HuH-7.5 (cell line): ENCODE data around the gene SNRNP48.

Experiments used
- DNase-seq: peaks from one replicate; pipeline ENCODE4 v3.0.0; 2011; ENCODE audit warnings: low spot score

The SNRNP48 gene, protein sequence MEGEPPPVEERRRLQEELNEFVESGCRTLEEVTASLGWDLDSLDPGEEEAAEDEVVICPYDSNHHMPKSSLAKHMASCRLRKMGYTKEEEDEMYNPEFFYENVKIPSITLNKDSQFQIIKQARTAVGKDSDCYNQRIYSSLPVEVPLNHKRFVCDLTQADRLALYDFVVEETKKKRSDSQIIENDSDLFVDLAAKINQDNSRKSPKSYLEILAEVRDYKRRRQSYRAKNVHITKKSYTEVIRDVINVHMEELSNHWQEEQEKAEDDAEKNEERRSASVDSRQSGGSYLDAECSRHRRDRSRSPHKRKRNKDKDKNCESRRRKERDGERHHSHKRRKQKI

DNA sequence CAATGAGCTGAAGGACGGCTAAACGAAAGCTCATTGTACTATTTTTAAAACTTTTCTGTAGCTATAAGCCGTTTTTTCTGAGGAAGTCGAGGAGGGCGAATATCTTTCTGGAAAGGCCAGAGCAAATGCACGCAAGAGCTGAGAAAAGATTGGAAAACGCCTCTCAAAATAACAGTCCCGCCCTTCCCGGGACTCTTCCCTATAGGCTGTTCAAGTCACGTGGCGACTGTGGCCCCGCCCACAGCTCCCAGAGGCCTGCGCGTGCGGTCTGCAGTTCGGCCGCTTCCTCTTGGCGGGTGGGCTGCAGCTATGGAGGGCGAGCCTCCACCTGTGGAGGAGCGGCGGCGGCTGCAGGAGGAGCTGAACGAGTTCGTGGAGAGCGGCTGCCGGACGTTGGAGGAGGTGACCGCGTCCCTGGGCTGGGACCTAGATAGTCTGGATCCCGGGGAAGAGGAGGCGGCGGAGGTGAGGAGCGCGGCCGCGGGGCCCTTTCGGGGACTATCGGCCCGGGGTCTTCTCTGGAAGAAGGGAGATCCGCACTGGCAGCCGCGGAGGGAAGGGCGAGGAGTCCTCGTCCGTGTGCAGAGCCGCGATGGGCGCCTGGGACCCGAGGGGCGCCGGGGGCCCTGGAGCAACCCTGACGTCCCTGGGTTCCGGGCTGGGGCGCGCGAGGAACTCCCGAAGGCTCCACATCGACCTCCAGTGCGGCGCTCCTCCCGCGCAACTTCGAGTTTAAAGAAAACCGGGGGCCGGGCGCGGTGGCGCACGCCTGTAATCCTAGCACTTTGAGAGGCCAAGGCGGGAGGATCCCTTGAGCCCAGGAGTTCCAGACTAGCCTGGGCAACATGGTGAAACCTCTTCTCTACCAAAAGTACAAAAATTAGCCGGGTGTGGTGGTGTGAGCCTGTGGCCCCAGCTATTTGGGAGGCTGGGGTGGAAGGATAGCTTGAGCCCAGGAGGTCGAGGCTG lies at the start of gene SNRNP48:
SNRNP48 (plus strand) TSS at position 250 of the 969 bp plus-strand sequence; CDS start at position 310, 60 bp downstream.
- DNase-seq: peak; percentile 52

DNA sequence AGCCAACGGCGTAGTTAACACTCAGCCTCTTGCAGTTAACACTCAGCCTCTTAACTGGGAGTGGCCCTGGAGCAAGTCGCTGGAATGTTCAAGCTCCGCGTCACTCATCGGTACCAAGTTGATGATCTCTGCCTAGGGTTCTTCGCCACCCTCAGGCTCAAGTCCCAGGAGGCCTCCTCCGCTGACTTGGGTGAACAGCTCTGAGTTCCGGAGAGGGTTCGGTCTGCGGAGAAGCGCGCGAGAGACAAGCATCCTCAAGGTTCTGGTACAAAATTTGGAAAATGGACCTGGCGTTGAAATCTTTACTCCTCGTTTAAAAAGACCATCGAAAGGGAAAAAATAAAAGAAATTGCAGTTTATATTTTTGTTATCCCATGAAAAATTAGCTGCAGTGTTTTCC lies 49.4 kb upstream of the SNRNP48 start:
- no peak for DNase-seq

DNA sequence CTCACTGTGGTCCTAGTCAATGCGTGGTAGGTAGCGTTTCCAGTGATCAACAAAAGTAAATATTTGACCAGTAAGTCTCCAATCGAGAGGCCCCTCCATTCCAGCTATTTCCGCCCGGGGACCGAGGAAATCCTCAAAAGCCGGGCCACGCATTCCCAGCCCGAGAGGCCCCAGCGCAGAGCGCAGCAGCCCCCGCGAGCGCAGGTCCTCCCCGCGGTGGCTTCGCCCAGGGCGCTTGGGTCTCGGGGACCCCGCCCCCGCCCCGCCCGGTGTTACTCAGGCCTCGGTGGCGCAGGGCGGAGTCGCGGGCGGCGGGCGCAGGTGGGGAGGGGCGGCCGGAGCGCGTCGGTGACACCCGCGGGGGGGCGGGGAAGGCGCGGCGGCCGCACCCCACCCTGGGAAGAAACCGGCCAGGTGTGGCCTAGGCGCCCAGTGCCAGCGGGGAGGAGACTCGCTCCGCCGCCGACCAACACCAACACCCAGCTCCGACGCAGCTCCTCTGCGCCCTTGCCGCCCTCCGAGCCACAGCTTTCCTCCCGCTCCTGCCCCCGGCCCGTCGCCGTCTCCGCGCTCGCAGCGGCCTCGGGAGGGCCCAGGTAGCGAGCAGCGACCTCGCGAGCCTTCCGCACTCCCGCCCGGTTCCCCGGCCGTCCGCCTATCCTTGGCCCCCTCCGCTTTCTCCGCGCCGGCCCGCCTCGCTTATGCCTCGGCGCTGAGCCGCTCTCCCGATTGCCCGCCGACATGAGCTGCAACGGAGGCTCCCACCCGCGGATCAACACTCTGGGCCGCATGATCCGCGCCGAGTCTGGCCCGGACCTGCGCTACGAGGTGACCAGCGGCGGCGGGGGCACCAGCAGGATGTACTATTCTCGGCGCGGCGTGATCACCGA lies 48.6 kb upstream of the SNRNP48 start, which contains the start of gene DSP:
DSP (plus strand) TSS at position 497 of the 890 bp plus-strand sequence; CDS start at position 742, 245 bp downstream.
- DNase-seq: peak; percentile 64

DNA sequence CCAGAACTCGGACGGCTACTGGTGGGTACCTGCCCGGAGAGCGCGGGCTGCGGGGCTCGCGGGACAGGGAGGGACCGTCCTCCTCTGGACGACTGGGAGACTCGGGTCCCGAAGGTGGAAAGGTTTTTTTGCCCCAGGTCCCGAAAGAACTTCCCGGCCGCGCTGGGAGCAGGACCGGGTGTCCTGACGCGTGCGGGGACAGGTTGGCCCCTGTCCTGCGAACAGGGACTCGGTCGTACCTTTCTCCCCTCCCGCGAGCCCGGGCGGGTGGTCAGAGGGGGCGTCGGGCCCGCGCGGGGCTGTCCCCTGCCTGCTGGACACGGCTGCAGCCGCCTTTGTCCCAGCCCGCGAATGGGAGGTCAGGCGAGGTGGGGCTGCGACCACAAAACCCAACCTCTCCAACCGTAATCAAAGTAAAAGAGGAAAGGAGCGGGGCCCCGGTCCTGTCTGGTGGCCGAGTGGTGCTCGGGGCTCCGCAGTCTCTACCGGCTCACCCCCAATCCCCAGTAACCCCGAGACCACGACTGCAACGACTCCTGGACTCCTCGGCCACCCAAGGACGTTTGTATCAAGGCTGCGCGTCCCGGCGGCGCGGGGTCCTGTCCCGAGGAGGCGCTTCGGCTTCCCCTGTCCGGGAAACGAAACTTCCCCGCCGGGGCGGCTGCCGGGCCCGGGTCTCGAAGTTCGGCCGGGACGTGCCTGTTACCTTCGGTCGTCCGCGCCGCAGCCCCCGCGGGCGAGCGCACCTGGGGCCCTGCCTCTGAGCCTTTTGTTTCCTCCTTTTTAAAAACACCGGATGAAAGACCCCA lies 47.7 kb upstream of the SNRNP48 start:
- peak; percentile 28 for DNase-seq

DNA sequence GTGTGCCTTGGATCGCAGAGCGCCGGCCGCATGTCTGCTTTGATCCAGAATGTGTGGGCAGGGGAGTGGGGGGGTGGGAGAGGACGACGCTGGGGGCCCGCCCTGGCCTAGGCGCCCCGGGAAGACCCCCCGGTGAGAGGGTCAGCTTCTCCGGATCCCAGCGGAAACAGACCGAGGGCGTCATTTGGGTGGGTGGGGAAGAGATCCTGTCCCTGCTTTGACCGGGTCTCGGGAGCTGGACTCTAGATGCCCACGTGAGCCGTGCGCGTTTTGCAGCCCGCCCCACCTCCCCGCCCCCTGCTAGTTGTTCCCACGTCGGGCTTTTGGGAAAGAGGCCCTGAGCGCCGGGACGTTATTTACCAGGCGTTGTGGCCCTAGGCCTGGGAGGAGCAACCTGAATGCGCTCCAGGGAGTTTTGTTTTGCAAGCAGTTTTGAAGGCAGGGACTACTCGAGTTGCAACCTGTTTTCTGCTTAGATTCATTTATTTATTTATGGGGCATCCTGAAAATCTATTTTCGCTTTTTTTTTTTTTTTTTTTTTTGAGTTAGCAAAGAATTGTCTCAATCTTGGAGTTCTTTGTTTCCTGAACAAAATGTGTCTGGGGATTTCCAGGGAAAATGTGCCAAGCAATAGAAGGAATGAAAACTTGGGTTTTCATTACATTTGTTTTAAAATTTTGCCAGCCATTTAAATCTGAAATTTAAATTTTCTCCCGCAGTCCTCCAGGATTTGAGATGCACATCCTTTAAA lies 46.9 kb upstream of the SNRNP48 start:
- DNase-seq: peak; percentile 73

DNA sequence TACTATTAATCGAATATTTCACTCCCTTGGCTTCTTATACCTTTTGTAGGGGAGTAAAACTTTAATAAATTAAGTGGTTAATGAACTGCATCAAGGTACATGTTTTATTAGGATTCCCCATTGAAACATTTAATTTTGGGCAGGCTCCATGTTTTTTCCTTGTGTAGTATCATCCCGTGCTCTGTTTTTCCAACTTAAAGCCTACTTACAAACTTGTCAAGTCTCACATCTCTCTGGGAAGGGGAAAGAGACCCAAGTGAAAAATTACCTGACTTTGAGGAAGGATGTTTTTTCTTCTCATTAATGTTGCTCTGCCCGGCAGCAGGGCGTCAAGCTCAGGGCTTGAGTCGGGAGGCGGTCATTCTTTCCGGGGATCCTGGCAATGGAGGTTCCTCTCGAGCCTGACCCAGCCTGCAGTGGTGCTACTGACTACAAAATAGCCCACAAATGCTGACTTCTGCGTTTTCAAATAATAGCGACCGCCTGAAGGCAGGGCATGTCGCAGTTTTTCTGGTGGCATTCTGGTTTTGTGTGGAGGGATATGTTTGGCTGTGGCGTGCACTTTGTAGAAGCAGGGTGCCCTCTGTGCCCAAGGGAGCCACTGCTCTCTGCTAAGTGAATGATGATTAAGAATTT lies 46.1 kb upstream of the SNRNP48 start:
- no peak for DNase-seq

DNA sequence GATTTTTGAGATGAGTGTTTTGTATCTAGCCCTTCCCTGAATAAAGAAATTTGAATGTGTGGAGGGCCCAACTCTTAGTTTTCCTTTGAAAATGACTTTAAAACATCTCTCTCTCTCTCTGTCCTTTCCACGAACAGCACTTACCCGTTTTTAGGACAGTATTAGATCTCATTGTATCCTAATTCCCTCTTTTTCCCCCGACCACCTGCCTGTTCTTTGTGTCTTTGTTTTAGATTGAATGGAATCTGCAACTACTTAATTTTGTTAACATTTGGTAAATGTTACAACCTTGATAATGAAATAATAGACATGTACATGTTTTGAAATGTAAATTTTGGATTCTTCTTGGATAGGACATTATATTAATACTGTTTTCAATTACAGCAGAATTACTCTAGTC lies 45.4 kb upstream of the SNRNP48 start:
- no peak for DNase-seq

DNA sequence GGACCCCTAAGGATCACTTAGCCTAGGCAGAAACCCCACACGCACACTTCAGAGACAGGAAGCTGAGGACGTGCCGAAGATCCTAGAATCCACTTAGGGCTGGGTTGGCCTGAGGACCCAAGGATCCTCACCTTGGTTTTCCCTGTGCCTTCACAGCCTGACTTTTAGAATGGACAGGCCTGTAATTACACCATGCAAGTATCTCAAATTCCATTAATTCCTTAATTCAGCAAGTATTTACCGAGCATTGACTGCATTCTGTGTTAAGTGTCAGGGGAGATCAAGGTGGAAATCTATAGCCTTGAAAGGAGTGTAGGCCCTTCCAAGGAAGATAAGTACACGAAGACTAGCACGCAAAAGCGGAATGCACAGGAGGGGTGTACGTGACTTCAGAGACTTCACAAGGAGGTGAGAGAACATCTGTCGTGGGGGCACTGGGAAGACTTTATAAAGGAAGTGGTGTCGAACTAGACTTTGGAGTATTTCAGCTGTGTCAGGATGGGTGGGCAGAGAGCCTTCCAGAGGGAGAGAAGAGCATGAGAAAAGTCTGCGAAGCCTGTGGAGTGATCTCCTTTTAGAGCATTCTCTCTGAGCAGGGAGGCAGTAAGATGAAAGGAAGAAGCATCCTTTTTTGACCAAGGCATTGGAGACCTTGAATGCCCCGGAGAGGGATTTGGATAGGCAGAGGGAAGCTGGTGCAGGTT lies 44.5 kb upstream of the SNRNP48 start:
- DNase-seq: no peak

DNA sequence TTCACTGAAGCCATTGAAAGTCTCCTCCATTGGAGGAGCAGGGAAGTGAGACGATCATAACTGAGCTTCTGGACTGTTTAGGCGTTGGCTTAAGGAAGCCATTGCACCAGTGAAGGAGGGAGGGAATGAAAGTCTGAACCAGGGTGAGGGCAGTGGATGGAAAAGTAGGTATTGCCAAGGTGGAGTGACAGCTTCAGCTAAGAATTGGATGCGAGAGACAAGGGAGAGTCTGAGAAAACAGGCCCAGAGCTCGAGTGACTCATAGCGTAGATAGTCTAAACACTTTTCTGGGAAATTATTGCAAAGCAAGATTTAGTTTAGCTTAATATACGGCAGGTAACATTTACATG lies 44.0 kb upstream of the SNRNP48 start:
- DNase-seq: no peak

DNA sequence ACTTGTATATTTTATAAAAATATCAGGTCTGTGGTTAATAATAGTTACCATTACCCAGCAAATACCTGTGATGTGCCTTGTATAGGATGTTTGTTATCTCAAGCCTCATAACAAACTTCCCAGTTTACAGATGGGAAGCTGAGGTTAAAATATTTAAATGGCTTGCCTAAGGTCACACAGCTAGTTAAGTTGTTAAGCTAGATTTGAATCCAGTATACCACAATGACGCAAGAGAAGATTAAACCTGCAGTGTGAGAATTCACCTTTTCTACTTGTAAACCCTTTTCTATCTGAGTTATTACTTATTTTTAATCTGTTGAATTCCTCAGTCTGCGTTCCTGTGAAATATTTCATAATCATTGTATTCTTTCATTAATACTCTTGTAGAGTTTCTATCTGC lies 43.6 kb upstream of the SNRNP48 start:
- DNase-seq: no peak

DNA sequence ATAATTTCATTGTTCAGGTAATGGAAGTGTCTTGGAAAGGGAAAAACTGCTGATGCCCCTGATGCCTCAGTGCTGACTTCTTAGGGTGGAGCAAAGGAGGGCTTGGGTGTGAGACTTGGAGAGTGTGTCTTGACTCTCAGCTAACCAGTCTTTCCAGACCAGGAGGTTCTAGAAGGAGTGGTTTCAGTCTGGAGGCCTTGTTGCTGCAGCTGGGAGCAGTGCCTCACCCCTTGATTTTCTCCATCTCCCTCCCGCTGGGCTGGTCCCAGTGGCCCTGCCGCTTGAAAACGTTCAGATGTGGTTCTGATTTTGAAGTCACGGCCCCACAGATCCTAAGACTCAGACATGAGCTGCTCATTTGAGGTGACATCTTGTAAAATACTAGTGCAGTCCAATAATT lies 43.1 kb upstream of the SNRNP48 start:
- no peak for DNase-seq

DNA sequence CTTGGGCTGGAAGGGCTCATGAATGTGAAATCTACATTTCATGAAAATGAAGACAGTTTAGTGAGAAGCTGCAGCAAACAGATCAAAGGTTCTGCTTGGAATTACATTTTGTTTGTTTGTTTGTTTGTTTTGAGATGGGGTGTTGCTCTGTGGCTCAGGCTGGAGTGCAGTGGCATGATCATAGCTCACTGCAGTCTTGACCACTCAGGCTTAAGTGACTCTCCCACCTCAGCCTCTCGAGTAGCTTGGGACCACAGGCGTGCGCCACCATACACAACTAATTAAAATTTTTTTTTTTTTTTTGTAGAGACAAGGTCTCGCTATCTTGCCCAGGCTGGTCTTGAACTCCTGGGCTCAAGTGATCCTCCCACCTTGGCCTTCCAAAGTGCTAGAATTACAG lies 42.7 kb upstream of the SNRNP48 start:
- no peak for DNase-seq

DNA sequence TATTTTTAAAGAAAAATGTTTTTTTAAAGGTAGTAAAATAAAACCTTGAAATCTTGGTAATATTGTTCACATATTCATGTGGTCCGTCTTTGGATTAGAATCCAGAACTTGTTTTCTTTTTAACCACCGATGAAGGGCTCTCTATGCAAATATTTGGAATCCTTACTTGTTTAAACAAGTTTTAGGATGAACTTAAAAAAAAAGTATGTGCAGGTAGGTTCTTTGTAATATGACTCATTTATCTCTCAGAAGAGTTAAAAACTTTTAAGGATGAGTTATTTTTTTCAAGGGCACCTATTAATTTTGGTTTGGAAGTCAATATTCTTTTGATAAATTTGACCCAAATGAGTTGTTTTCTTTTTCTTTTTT lies 39.6 kb upstream of the SNRNP48 start:
- no peak for DNase-seq

DNA sequence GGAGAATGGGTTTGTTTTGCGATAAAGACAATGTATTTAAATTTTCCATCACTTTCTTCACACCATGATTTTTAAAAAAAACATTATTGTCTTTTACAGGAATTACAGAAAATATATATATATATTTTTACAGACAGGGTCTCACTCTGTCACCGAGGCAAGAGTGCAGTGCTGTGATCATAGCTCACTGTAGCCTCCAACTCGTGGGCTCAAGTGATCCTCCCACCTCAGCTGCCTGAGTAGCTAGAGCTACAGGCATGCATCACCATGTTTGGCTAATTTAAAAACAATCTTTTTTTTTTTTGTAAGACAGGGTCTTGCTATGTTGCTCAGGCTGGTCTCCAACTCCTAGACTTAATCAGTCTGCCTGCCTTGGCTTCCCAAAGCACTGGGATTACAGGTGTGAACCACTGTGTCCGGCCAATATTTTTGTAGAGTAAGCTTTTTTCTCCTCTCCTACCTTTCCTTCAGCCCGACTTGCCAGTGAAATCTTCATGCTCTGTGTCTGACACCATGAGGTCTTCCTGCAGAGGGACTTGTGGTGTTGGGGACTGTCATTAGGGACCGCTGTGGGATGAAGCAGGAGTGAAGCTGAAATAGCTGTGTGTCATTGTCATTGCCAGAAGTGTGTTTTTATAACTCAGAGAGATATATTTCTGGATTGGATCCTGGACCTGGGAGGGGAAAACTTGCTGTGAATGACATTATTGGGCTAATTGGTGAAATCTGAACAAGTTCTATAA lies 35.3 kb upstream of the SNRNP48 start:
- no peak for DNase-seq

DNA sequence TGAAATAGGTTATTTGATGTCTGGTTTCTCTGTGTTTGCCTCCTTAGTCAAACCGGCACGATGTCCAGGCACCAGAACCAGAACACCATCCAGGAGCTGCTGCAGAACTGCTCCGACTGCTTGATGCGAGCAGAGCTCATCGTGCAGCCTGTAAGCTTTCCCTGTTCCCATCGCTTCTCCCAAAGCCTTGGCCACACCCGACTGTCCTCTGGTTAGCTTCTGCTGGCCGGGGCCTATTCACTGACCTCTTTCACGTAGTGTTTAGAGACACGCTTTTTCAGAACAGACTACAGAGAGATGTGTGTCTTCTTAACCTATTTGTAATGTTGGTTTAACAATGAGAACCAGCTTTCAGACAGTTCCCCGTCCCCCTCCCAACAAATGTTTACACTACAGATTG lies 34.3 kb upstream of the SNRNP48 start:
- DNase-seq: no peak

DNA sequence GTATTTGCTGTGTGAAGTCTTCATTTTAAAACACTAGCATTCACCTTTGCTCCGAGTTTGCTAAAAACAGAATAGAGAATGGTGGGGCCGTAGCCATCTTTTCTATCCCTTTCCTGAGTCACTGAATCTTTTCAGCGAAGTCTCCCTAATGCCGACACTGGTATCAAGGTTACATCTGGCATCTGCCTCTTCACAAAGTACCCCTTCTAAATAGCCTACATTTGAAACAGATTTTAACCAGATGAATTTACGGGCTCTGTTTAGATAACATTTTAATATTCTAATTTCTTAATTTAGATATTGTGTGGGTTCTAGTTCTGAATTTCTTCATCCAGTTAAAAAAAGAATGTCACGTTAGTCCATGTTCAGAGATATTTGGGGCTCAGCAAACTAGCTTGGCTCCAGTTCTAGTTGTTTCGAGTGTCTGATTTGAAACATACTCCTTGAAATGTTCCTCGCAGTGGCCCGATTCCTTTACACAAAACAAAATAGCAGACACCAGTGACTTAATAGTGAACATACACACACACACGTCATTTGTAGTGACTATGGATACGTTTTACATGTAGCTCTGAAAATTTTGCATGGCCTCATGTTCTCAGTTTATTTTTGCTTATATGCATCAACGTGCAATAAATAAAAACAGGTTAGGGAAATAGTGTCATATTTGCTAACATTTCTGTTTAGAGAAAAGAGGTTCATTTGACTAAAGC lies 33.4 kb upstream of the SNRNP48 start:
- DNase-seq: no peak

DNA sequence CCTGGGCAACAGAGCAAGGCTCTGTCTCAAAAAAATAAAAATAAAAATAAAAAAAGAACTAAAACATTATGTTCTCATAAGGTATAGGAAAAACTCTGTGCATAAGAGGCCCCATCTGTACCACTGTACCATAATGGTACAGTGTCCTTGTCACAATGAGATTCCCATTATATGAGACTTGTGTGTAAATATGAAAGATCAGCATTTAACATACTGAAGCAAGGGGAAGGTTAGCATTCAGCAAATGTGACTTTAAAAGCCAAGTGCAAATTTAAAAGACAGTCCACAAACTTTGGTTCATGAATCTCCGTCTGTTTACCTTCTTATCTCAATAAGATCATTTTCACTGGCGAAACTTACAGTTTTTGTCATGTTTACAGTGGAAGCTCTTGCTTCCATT lies 32.3 kb upstream of the SNRNP48 start:
- DNase-seq: no peak

DNA sequence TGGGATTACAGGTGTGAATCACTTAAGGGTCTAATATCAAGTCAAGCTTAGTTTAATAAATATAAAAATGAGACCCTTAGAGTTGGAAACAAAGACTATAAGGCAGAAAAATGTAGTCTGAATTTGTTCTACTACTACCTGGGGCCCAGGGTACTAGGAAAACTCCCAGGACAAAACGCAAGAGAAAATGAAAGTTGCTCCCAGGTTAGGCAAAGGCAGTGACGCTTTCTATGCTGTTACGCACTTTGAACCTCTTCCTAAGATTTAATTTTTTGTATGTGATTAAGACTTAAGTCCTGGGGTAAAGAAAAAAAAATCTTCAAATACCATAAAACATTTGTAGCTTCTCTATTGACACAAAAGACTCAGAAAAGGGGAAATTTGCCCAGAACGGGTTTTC lies 31.2 kb upstream of the SNRNP48 start:
- DNase-seq: no peak
